Measurements from ENCODE around the gene NOTCH1. TPM values are rescaled to one million over a fixed set of nuclear protein-coding genes. Genes with fewer than 3 reads are reported as not detected.

NOTCH1 gene
- total RNA-seq, 4 donors from 2014 or later, result 19.6 to 35.4 (median 23.2) TPM

- no peak for DNase-seq
- intact Hi-C loops (cut with DNase I), result no loop called here
- H3K27ac ChIP-seq, result peak overlapping the region in 1 of 3 donors; percentile 38
These were observed 14.5 kb downstream of the NOTCH1 start for GRCh38 chr9:136531186-136531903.

DNA sequence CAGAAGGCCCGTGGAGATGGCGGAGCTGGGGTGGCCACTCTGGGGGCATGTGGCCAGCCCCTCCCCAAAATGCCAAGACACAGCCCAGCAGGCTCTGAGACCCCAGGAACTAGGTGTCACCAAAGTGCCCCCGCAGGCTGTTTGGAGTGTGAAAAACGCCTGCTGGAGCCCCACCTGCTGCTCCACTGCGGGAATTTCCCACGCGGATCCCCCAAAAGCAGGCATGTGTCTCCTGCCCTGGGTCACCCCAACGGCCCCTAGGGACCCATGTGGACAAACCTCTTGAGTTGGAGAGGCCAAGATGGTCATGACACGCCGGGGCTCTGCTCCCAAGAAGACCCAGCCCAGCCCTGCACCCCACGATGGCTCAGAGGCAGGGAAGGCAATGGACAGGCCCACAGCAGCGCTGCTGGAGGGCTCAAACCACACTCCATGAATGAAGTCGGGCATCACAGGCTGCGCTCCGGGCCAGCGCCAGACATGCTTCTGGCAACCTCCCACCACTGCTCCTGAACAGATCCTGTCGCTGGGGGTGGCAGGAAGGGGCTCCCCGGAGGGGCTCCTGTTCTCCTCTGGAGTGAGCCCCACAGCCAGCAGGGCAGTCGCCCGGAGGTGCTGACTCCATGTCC is 15.3 kb downstream of the NOTCH1 start:
- Histone ChIP-seq H3K27me3 (no peaks in the 10 kb centered on the region), H3K9me3 (no peaks in the 10 kb centered on the region), H3K27ac (peak overlapping the region in 1 of 3 donors; percentile 38), H3K4me1 (peaks cover 17 to 62% of the 10 kb centered on the region in 2 donors), H3K36me3 (no peaks in the 10 kb centered on the region), H3K4me3 (replicated peaks in 1 of 3) (no peak overlapping the region)
- WGBS, 2 donors, result 60 to 68% methylated on average over 1 to 12 of the region's 20 CpGs
- no peak for DNase-seq
- intact Hi-C loops (cut with DNase I), result no loop called here
- TF ChIP-seq POLR2A (IDR thresholded peaks at IDR 0.05), result no peak
- TF ChIP-seq CTCF (IDR thresholded peaks at IDR 0.05), result no peak

More at GRCh38 chr9:136531186-136531903, 14.5 kb downstream of the NOTCH1 start:
- H3K4me1 ChIP-seq, result peaks cover 9 to 58% of the 10 kb centered on the region in 2 donors
- no peaks in the 10 kb centered on the region for H3K9me3 ChIP-seq
- no peaks in the 10 kb centered on the region for H3K27me3 ChIP-seq
- WGBS, 2 donors, result 75 to 83% methylated on average over 10 to 28 of the region's 37 CpGs
- no peak for TF ChIP-seq CTCF (IDR thresholded peaks at IDR 0.05)
- TF ChIP-seq POLR2A (IDR thresholded peaks at IDR 0.05), result no peak
- no peaks in the 10 kb centered on the region for H3K36me3 ChIP-seq
- no peak overlapping the region for H3K4me3 ChIP-seq (replicated peaks in 1 of 3)

GRCh38 chr9:136529516-136530460 is 16.1 kb downstream of the NOTCH1 start:
- intact Hi-C loops (cut with DNase I), result no loop called here
- H3K4me1 ChIP-seq, result peaks cover 18 to 65% of the 10 kb centered on the region in 2 donors
- no peaks in the 10 kb centered on the region for H3K9me3 ChIP-seq
- H3K36me3 ChIP-seq, result no peaks in the 10 kb centered on the region
- H3K27me3 ChIP-seq, result no peaks in the 10 kb centered on the region
- peak in 1 of 2 donors; percentile 24 for DNase-seq
- H3K4me3 ChIP-seq (replicated peaks in 1 of 3), result no peak overlapping the region
- peak overlapping the region in 1 of 3 donors; percentile 6 for H3K27ac ChIP-seq
- TF ChIP-seq CTCF (IDR thresholded peaks at IDR 0.05), result no peak
- TF ChIP-seq POLR2A (IDR thresholded peaks at IDR 0.05), result no peak
- 64% methylated on average over 36 to 39 of the region's 40 CpGs for WGBS, 2 donors

GRCh38 chr9:136528716-136529341 is 17.0 kb downstream of the NOTCH1 start:
- Histone ChIP-seq H3K27me3 (no peaks in the 10 kb centered on the region), H3K27ac (peak overlapping the region in 1 of 3 donors; percentile 6), H3K36me3 (no peaks in the 10 kb centered on the region), H3K9me3 (no peaks in the 10 kb centered on the region), H3K4me3 (replicated peaks in 1 of 3) (no peak overlapping the region), H3K4me1 (peaks cover 18 to 59% of the 10 kb centered on the region in 2 donors)
- no peak for DNase-seq
- 66 to 90% methylated on average over 2 to 4 of the region's 12 CpGs for WGBS, 2 donors
- intact Hi-C loops (cut with DNase I), result no loop called here
- TF ChIP-seq CTCF (IDR thresholded peaks at IDR 0.05) (no peak), POLR2A (IDR thresholded peaks at IDR 0.05) (no peak)

Measured in thyroid gland (tissue), 4 donors.